Transverse colon (tissue), 4 donors: ENCODE data around the gene CHERP. TPM values are rescaled to one million over a fixed set of nuclear protein-coding genes. Genes with fewer than 3 reads are reported as not detected.
"Not testable (repeated sequence)": the region's sequence is repeated elsewhere in the genome, so short reads cannot be mapped to it uniquely, and the experiment has no call there.

ENCODE experiments used
- DNase-seq: peaks from one replicate; pipeline ENCODE4 v3.0.0-alpha.2; 2019
- H3K27ac ChIP-seq, 4 donors: fragments of 200-600 bp; sonication (generic); 2 replicates each; pipeline ENCODE4 v1.5.1; 2016 to 2018; ENCODE audit warnings: inconsistent platforms in 4 of 4
- H3K27me3 ChIP-seq: fragments of 200-600 bp; sonication (generic); 2 replicates; pipeline ENCODE4 v1.5.1; 2017; ENCODE audit warnings: inconsistent platforms
- H3K36me3 ChIP-seq, 4 donors: fragments of 200-600 bp; sonication (generic); 2 replicates each; pipeline ENCODE4 v1.5.1; 2017 to 2019; ENCODE audit warnings: inconsistent platforms in 4 of 4
- H3K4me1 ChIP-seq, 4 donors: fragments of 200-600 bp; sonication (generic); 2 replicates each; pipeline ENCODE4 v1.5.1; 2017 to 2020; ENCODE audit warnings: inconsistent platforms in 4 of 4
- H3K4me3 ChIP-seq, 4 donors: fragments of 200-600 bp; sonication (generic); 1 replicate in 1 of 4; 2 replicates in 3 of 4; pipeline versions ENCODE4 v1.5.1 to v1.6.1; 2017 to 2019; ENCODE audit warnings: inconsistent platforms in 4 of 4
- H3K9me3 ChIP-seq, 2 donors: fragments of 200-600 bp; sonication (generic); 2 replicates each; pipeline ENCODE4 v1.5.1; 2017 to 2019; ENCODE audit warnings: inconsistent platforms in 2 of 2
- EP300 ChIP-seq: sonication (generic); formaldehyde crosslinking; IDR thresholded peaks from one replicate; pipeline ENCODE4 v1.6.1; 2017; ENCODE audit warnings: antibody characterized with exemption, low read depth
- POLR2A ChIP-seq: fragments of 450-650 bp; IDR thresholded peaks from one replicate; pipeline ENCODE4 v1.6.1; 2016; ENCODE audit warnings: antibody characterized with exemption, mild to moderate bottlenecking, moderate library complexity
- POLR2AphosphoS5 ChIP-seq, 3 donors: sonication (generic); formaldehyde crosslinking; IDR thresholded peaks; one replicate each; pipeline ENCODE4 v1.6.1; 2016; ENCODE audit warnings: antibody characterized with exemption in 3 of 3
- WGBS, 2 donors: methylation state at CpG; one replicate each; pipeline ENCODE4 v1.1.5; 2018; ENCODE audit warnings: low coverage in 1 of 2; 5-methylcytosine and 5-hydroxymethylcytosine counted together
- in situ Hi-C, 4 donors: fragments of 200-750 bp; cut with MboI; loops; one replicate each; pipeline versions ENCODE4 v1.15.0 to v1.15.1; 2017; ENCODE audit warnings: low sequenced_read_pairs in 3 of 4, low pct_ligation_motif_present in 1 of 4, low pct_unique_long_range_greater_than_20kb in 1 of 4
- intact Hi-C: fragments of 100-400 bp; cut with DNase I; formaldehyde crosslinking; loops from one replicate; pipeline ENCODE4 v1.15.1; 2023; ENCODE audit warnings: low total_unique reads
- total RNA-seq, 4 donors: library from RNA; depleted of rRNA; stranded (reverse); fragments of >200 nt; gene quantifications; one replicate each; pipeline ENCODE4 v1.1.0, GENCODE V29; 2016
- TF ChIP-seq, protein P1 (sequence below), 5 experiments: fragments of 200-600 bp in 3 of 5; fragments of 450-650 bp in 2 of 5; sonication (generic) in 3 of 5; IDR thresholded peaks; 1 replicate in 2 of 5; 2 replicates in 3 of 5; pipeline ENCODE4 v1.5.1; 2016 to 2017; ENCODE audit warnings: antibody characterized with exemption in 5 of 5, inconsistent platforms in 3 of 5, mild to moderate bottlenecking in 2 of 5, moderate library complexity in 1 of 5

CHERP gene
- total RNA-seq, 4 donors from 2014 or later, result 14.4 to 54.7 (median 28.9) TPM

GRCh38 chr19:16544473-16545231 lies 2.4 kb upstream of the CHERP start:
- in situ Hi-C loops (no loop called here), intact Hi-C loops (no loop called here)
- Histone ChIP-seq H3K4me1 (peaks cover 19 to 35% (median 27%) of the 10 kb centered on the region in 4 donors), H3K27me3 (no peaks in the 10 kb centered on the region), H3K4me3 (no peak overlapping the region), H3K27ac (no peak overlapping the region), H3K36me3 (peaks cover 0 to 3% (median 0%) of the 10 kb centered on the region in 4 donors), H3K9me3 (no peaks in the 10 kb centered on the region)
- no peak for TF ChIP-seq POLR2AphosphoS5 (IDR thresholded peaks at IDR 0.05)
- TF ChIP-seq, protein P1, sequence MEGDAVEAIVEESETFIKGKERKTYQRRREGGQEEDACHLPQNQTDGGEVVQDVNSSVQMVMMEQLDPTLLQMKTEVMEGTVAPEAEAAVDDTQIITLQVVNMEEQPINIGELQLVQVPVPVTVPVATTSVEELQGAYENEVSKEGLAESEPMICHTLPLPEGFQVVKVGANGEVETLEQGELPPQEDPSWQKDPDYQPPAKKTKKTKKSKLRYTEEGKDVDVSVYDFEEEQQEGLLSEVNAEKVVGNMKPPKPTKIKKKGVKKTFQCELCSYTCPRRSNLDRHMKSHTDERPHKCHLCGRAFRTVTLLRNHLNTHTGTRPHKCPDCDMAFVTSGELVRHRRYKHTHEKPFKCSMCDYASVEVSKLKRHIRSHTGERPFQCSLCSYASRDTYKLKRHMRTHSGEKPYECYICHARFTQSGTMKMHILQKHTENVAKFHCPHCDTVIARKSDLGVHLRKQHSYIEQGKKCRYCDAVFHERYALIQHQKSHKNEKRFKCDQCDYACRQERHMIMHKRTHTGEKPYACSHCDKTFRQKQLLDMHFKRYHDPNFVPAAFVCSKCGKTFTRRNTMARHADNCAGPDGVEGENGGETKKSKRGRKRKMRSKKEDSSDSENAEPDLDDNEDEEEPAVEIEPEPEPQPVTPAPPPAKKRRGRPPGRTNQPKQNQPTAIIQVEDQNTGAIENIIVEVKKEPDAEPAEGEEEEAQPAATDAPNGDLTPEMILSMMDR (IDR thresholded peaks at IDR 0.05), result no peak
- no peak for TF ChIP-seq POLR2A
- no peak for TF ChIP-seq EP300
- 77 to 91% methylated on average over 6 to 11 of the region's 11 CpGs for WGBS, 2 donors
- DNase-seq, result no peak

GRCh38 chr19:16543734-16544133 lies 1.5 kb upstream of the CHERP start:
- H3K4me3 ChIP-seq, H3K27me3 ChIP-seq, DNase-seq, in situ Hi-C loops, H3K27ac ChIP-seq, intact Hi-C loops, H3K36me3 ChIP-seq, H3K9me3 ChIP-seq: not testable (repeated sequence)
- 62 to 84% methylated on average over 4 to 6 of the region's 6 CpGs for WGBS, 2 donors
- H3K4me1 ChIP-seq, result peaks cover 19 to 35% (median 29%) of the 10 kb centered on the region in 4 donors

DNA sequence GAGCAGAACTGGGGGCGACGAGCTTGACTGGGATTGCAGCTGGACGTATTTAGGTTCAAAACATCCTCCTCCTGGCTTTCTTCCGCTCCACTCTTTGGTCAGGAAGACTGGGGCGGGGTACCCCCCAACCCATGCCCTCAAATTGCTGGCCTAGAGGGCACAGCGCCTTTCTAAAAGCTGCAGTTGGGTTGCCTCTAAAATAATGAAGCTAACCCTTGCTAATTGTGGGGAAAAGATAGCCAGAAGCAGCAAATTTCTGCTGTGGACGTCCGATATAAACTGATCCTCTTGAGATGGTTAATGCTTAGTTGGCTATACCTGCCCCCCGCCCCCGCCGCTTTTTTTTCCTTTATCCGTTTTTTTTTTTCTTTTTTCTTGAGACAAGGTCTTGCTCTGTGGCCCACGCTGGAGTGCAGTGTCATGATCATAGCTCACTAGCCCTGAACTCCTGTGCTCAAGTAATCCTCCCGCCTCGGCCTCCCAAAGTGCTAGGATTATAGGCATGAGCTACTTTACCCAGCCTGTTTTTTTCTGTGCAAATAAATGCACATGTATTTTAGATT lies 754 bp upstream of the CHERP start:
- Histone ChIP-seq H3K4me1 (peaks cover 19 to 35% (median 29%) of the 10 kb centered on the region in 4 donors), H3K27ac (peak overlapping the region; percentile 89 to 95 (median 94)), H3K27me3 (no peaks in the 10 kb centered on the region), H3K4me3 (peak overlapping the region; percentile 80 to 100 (median 93)), H3K9me3 (no peaks in the 10 kb centered on the region), H3K36me3 (peaks cover 0 to 5% (median 0%) of the 10 kb centered on the region in 4 donors)
- 0 to 5% methylated on average over 2 to 14 of the region's 15 CpGs for WGBS, 2 donors
- intact Hi-C loops, result no loop called here
- in situ Hi-C loops, result no loop called here
- TF ChIP-seq, protein P1 (IDR thresholded peaks at IDR 0.05), result no peak
- no peak for TF ChIP-seq POLR2AphosphoS5 (IDR thresholded peaks at IDR 0.05)
- TF ChIP-seq EP300, result no peak
- no peak for TF ChIP-seq POLR2A
- DNase-seq, result no peak

- peaks cover 0 to 5% (median 0%) of the 10 kb centered on the region in 4 donors for H3K36me3 ChIP-seq
- no peaks in the 10 kb centered on the region for H3K9me3 ChIP-seq
- no peak for DNase-seq
- H3K27me3 ChIP-seq, result no peaks in the 10 kb centered on the region
- H3K4me3 ChIP-seq, result peak overlapping the region; percentile 80 to 100 (median 93)
- TF ChIP-seq POLR2A (no peak), POLR2AphosphoS5 (IDR thresholded peaks at IDR 0.05) (no peak), EP300 (no peak)
- TF ChIP-seq, protein P1 (IDR thresholded peaks at IDR 0.05), result no peak
- 1% methylated on average over 29 of the region's 29 CpGs; no CpG with 5 or more reads in 1 of the 2 donors for WGBS, 2 donors
- peak overlapping the region; percentile 89 to 95 (median 94) for H3K27ac ChIP-seq
- intact Hi-C loops, result no loop called here
- in situ Hi-C loops, result no loop called here
- peaks cover 19 to 35% (median 29%) of the 10 kb centered on the region in 4 donors for H3K4me1 ChIP-seq
Observed at GRCh38 chr19:16541526-16542044, 652 bp downstream of the CHERP start.
